GM18873 (cell line): ENCODE data around the gene NR1I3.

Experiments used
- ATAC-seq: cut with Tn5 transposase; IDR thresholded peaks from one replicate; pipeline ENCODE4 v1.9.1; 2021; ENCODE audit warnings: mild to moderate bottlenecking, moderate library complexity, moderate number of reproducible peaks; ENCODE audit not compliant: unreplicated experiment, low FRiP score

Gene NR1I3

DNA sequence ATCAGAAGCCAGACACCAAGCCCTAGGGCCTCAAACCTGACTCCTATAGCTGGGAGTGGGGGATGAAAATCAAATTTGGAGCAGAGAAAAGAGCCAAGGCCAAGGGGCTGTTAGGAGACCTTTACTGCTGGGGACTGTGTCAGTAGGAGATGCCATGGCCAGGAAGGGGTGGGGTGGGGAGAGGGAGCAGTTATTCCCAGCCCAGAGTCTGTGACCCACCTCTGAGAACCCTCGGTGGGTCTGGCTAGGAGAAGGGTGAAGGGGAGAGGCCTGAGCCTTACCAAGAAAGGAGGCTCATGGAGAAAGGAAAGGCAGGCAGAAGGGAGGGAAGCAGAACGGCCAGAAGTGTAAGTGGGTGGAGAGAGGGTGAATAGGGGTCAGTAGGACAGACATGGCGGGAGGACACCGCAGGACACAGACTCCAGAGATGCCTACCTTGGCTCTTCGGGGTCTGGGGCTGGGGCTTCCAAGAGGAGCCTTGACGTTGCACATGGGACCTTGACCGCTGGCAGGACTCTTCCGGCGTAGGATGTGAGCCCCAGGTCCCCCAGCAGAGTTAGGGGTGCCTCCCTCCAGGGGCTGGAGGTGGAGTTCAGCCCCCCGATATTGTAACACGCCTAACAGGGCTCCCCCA, 40.3 kb downstream of the NR1I3 start:
- ATAC-seq: no peak

DNA sequence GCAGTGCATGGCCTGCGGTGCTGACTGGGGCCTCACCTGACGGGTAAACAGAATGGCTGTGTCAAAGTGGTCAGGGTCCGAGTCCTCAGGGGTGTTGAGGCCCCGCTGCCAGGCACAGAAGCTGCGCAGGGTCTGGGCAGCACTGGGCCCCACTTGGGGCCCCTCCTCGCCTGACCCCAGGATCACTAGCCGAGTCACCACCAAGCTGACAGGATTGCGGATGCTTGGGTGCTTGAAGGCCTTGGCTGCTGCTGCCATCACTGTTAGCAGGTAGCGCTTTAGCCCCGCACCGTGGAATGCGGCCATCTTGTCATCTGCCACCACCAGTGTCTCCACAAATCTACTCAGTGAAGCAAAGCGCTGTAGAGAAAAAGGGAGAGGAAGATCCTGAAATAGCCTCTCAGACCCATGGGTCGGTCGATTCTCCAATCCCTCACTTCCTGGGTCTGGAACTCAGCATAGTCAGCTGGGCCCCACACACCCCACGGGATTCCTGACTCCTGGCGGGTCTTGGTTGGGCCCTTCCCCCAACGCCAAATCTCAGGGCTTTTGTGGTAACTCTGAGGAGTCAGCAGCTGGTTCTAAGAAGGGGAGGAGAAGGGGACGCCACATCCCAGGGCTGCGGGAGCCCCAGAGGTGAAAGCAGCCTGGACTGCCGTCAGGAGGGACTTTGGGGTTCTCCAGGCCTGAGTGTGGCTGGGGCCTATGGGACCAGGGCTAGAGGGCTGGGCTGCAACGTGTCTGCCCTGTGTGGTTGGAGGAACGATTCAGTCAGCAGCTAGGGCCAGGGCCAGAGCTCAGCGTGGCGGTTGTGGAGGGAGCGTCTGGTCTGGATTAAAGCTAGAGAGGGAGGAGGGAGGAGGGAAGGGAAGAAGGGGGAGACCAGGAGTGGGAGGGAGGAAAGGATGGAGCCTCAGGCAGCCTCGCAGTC, 41.2 kb downstream of the NR1I3 start:
- no peak for ATAC-seq

DNA sequence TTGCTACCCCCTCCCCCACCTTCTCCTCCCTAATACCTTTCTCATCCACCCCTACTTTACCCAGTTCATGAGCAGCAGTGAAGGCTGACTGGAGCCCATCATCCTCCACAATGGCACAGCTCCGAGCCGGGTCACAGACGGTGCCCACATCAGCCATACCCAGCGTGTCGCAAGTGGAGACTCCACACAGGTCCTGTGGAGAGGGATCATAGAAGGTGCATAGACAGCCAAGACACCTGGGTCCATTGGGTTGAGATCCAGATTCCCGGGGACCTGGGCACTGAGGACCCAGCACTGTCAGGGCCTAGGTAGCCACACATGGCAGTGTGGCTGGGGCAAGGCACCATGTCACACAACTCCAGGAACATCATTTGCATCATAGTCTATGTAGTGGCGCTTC, 41.9 kb downstream of the NR1I3 start:
- no peak for ATAC-seq

DNA sequence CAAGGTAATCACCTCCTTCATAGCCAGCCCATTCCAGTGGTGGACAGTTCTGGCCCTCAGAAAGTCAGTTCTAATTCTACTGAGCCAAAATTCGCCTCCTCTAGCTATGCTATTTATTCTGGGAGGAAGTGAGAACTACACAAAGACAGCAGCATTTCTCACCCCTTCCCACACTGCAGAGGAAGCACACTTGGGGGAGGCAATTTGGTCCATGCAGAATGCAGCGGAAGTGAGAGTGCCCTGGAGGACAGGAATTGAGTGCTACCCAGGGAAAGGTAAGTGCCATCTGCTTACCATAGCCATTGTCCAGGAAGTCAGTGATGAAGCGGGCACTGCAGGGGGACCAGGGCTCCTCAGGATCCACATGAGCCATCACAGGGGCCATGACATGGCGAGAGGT, 42.8 kb downstream of the NR1I3 start:
- ATAC-seq: no peak

DNA sequence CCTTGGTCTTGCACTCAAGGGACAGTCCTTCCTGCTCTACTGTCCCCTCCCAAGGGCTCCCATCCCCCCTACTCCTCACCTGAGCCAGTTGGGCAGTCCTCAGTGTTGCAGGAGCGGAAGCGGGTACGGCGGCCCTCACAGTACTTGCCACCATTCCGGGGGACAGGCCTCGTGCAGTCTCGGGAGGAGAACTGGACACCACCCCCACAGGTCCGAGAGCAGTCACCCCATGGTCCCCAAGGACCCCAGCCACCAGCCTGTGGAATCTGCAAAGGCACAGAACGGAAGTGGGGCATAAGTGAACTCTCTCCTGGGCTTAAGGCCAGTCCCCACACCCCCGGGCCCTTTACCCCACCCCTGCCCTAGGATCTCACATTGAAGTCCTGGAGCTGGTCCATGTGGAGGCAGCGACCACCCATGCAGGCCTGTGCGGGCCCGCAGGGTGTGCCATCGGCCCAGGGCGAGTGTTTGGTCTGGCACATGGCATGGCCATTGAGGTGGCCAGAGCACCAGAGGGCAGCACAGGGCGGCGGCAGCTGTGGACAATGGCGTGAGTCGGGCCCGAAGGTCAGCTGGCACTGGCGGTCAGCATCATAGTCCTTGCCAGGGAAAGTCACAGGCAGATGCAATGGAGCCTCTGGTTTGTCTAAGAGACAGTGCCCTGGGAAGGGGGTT, 44.3 kb downstream of the NR1I3 start:
- no peak for ATAC-seq

DNA sequence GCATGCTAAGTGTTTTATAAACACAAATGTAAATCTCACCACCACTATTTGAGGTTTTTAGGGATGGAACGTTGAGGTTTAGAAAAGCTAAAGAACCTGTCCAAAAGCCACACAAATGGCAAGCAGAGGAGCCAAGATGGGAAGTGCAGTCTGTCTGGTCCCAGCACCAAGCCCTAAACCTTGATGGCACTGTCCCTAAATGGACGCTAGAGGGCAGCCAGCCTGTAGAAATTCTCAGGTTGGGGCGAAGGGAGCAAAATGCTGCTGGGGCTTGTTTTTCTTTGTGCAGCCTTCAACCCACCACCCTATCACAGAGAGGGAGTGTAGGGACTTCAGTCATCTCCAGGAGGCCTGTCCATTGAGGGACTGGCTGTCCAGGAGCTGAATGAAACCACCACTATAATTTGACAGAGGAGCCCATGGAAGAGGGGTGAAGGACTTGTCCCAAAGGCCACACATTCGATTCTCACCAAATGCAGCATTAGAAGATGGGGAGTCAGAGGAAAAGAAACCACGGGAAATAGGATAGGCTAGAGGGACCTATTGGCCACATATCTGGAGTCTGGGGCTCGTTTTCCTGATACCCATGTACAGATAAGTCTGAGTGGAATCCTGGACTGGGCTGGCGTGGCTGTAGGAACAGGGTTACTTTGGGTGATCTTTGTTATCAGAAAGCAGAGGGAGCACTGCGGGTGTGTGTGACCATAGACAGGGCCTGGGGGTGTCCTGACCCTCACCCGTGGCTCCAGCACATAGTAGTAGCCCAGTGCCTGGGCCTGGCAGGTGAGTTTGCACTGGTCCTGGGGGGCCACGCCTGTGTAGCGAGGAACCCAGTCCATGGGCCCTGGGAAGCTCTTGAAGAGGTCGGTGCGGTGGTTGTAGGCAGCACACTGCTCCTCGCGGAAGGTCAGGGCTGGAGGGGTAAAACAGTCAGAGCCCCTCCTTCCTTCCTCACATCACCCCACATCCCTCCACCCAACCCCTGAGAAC, 45.2 kb downstream of the NR1I3 start:
- ATAC-seq: no peak

DNA sequence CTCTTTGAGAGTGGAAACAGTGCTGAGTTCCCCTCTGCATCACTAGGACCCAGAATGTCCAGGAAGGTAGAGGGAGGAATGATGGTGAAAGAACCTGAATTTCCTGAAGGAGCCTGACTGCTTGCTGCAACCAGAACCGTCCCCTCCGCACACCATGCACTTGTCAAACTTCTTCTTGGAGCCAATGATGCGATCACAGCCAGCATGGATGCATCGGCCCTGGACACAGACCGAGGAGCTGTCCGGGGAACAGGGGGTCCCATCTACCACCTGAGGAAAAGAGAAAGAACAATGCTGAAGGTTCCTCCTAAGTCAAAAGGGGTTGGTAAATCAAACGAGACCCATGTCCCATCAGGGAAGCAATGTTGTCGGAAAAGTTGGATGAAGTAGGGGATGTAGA, 46.0 kb downstream of the NR1I3 start:
- no peak for ATAC-seq

DNA sequence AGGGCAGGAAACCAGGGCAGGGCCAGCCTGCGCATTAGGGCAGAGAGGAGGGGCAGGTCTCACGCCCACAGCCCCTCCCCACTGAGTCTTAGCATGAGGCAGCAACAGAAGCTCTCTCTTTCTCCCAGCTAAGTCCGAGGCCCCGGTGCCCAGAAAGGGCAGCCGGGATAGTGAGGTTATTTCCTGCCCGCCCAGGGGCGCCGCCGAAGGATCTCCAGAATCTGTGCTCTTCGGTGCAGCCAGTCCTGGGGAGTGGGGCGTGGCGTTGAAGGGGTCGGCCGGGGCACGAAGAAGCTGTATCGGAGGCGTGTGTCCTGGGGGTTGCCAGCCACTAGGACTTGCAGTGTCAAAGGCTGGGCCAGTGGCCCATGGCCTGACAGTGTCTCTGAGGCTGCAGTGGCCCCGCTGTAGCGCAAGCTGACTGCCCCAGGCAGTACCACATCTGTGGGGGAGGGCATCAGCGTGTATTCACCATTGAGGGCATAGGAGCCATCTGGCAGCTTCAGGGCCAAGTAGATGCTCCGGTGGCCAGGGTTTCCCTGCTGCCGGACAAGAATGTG, 47.0 kb downstream of the NR1I3 start:
- no peak for ATAC-seq

DNA sequence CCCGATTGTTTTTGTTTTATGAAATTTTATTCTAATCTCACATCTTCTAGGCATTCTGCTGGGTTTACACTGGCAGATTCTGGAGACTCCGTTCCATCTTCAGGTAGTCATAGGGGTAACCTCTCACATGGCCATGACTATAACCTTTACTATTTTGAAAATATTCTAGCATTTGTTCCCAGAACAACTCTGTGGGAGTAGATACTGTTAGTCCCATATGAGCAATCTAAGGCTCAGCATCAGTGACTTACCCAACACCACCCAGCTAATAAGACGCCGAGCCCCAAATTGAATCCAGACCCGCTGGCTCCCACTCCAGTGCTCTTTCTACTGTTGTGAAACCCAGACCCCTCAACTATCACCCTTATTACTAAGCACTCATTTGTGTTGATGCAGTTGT, 49.0 kb downstream of the NR1I3 start:
- no peak for ATAC-seq

DNA sequence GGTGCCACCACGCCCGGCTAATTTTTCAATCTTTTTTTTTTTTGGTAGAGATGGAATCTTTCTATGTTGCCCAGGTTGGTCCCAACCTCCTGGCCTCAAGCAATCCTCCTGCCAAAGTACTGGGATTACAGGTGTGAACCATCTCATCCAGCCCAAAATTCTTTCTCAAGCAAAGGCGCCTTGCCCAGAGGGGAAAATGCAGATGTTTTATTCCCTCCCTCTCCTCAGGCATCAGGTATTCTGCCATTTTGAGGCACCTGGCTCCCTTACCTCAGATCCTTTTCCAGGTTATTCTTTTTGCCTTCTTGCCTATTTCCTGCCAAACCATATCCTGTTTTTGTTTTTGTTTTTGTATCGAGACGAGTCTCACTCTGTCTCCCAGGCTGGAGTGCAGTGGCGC, 49.6 kb downstream of the NR1I3 start:
- no peak for ATAC-seq

DNA sequence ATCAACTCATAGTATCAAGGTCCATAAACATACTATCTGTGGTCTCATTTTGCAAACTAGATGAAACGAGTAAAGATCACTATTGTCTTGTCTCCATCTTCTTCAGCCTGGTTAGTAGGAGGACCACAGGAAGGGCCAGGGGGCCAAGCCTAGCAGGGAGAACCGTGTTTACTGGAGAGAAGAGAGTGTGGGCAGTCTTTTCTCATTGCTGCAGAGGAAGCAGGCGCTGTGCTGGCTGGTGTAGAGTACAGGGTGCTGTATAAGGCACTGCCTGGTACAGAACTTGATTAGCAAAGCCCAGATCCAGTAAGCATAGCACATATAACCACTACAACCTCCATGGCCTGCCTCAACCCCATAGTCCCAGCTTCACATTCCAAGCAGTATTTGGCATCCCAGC, 50.7 kb downstream of the NR1I3 start:
- ATAC-seq: no peak

DNA sequence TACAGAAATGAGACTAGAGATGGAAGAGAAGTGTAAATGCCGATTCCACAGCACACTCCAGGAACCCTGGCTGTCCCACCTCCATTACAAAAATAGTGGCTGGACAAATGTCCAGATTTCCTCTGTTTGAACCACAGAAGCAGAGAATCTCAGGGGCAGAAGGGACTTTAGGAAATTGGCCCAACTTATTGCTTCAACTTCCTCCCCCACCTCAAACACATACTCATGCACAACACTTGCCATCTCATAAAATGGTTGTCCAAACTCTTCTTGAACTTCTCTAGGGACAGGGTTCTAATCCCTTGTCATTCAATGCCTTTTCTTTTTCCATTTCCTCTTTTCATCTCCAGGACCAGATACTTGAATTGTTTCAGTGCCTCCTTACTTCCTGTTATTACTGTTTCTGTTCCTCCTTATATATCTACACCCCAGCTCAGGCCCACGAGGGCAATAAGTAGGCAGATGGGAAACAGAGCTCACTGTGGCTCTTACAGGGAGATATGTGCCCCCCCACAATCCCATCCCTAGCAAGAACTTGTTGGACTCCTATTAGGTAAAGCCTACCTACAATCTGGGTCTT, 52.2 kb downstream of the NR1I3 start:
- peak; percentile 8 for ATAC-seq

DNA sequence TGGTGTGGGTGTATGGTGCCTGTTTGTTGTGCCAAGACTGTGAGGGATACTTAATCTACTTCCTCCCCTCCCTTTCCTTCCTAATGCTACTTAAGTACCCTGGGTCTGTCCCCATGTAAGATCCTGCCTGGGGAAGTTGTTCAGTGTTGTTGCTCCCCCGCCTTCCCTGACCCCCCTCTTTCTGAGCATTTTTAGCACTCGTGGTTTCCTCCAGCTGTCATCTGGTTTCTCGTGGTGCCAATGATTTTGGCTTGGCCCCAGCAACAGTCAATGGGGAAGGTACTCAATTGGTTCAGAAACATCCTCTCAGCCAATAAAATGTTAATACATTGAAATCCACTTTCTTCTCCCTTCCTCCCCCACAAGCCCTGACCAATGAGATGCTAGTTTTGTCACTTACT, 52.7 kb downstream of the NR1I3 start:
- ATAC-seq: peak; percentile 69

DNA sequence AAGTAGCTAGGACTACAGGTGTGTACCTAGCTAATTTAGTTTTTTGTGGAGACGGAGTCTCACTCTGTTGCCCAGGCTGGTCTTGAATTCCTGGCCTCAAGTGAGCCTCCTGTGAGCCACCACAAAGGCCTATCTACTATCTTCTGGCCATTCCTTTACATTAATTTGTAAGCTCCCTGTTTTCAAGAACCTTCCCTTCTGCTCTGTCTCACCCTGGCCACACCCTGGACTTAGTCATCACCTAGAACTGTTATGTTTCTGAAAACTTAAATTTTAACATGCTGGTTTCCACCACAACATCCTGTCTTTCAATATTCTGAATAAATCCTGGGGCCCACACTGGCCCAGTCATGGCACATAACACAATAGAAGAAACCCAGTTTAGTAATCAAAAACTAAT, 55.8 kb downstream of the NR1I3 start:
- ATAC-seq: peak; percentile 48

DNA sequence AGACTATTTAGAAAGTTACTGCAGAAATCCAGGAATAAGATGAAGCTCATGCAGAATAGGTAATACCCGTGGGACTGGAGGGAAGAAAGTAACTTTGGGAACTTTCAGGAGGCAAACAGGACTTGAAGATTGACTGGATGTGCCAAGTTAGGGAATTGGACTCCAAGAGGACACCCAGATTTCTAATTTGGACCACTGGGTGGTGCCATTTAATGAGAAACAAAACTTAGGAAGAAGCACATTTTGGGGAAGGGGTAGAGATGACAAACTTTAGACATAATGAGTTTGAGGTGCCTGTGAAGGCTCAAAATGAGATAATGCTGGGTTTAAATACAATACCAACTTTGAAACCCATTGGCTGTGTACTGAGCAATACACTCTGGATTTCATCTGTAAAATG, 57.4 kb downstream of the NR1I3 start:
- no peak for ATAC-seq

DNA sequence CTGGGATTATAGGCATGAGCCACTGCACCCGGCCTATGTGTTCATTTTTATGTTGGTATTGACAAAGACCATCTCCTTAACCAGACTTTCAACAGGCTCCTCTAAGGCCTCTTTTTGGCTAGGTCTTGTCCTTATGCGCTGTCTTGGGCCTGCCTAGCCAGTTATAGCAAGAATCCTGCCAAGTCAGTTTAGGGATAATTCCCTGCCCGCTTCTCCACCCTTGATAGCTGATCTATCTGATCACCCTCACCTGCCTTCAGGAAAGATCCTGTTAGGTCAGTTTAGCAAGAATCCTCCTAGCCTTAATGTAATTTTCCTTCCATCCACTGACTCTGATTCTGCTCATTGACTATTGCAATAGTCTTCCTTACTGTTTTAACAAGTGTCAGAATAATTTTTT, 58.3 kb downstream of the NR1I3 start:
- no peak for ATAC-seq
